HL-60 (cell line): ENCODE results near the gene LIMS1.
"Not testable (repeated sequence)": the region's sequence is repeated elsewhere in the genome, so short reads cannot be mapped to it uniquely, and the experiment has no call there.

ENCODE experiments used
- GABPA ChIP-seq: IDR thresholded peaks from 2 replicates; pipeline ENCODE4 v1.6.1; 2012; ENCODE audit warnings: low read depth
- POLR2AphosphoS5 ChIP-seq: IDR thresholded peaks from 2 replicates; pipeline ENCODE4 v1.6.1; 2012; ENCODE audit warnings: low read depth
- REST ChIP-seq: IDR thresholded peaks from 2 replicates; pipeline ENCODE4 v1.6.1; 2012; ENCODE audit warnings: low read depth; ENCODE audit not compliant: insufficient replicate concordance
- SPI1 ChIP-seq: IDR thresholded peaks from 2 replicates; pipeline ENCODE4 v1.6.1; 2012; ENCODE audit warnings: low read depth, mild to moderate bottlenecking, borderline replicate concordance
- TF ChIP-seq, protein P1 (sequence below): IDR thresholded peaks from one replicate; pipeline ENCODE4 v1.5.1; 2011; ENCODE audit warnings: low read length, control low read depth, inconsistent platforms; ENCODE audit not compliant: insufficient read depth

DNA sequence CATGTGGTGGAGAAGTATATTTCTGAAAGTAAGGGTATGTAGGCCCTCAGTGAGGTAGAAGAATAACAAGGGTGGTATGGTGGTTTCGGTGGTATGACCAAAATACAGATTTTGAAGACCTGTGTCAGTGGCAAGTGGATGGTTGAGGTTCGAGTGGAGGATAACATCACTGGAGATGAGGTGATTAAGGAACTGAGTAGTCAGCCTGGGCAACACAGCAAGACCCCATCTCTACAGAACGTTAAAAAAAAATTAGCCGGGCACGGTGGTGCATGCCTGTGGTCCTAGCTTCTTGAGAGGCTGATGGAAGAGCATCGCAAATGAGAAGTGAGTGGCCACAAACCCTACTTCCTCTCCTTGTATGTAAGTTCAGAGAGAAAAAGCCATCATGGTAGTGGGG, 200.4 kb downstream of the LIMS1 start:
- TF ChIP-seq, protein P1, sequence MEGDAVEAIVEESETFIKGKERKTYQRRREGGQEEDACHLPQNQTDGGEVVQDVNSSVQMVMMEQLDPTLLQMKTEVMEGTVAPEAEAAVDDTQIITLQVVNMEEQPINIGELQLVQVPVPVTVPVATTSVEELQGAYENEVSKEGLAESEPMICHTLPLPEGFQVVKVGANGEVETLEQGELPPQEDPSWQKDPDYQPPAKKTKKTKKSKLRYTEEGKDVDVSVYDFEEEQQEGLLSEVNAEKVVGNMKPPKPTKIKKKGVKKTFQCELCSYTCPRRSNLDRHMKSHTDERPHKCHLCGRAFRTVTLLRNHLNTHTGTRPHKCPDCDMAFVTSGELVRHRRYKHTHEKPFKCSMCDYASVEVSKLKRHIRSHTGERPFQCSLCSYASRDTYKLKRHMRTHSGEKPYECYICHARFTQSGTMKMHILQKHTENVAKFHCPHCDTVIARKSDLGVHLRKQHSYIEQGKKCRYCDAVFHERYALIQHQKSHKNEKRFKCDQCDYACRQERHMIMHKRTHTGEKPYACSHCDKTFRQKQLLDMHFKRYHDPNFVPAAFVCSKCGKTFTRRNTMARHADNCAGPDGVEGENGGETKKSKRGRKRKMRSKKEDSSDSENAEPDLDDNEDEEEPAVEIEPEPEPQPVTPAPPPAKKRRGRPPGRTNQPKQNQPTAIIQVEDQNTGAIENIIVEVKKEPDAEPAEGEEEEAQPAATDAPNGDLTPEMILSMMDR: not testable (repeated sequence)
- not testable (repeated sequence) for TF ChIP-seq REST, POLR2AphosphoS5, GABPA, SPI1
